T-helper 17 cell (primary cell): ENCODE measurements around the gene RNF166. TPM values are rescaled to one million over a fixed set of nuclear protein-coding genes. Genes with fewer than 3 reads are reported as not detected.

Experiments
- ATAC-seq: fragments of 150-1000 bp; cut with Tn5 transposase; 2 replicates; pipeline ENCODE4 v1.10.0; 2021; ENCODE audit warnings: mild to moderate bottlenecking, moderate library complexity
- DNase-seq, 3 donors: peaks; one replicate each; pipeline versions ENCODE4 v3.0.0 to v3.0.0-alpha.2; 2020 to 2021
- H3K9me3 ChIP-seq: one replicate; pipeline ENCODE4 v1.7.0; 2013; ENCODE audit warnings: low read length, mild to moderate bottlenecking; ENCODE audit not compliant: control insufficient read depth, poor library complexity, severe bottlenecking
- H3K27ac Mint-ChIP-seq: one replicate; pipeline ENCODE4 v1.8.0; 2022; ENCODE audit warnings: mild to moderate bottlenecking, moderate library complexity, mixed read lengths
- H3K27me3 Mint-ChIP-seq: one replicate; pipeline ENCODE4 v1.8.0; 2022; ENCODE audit warnings: mixed read lengths
- H3K36me3 Mint-ChIP-seq: one replicate; pipeline ENCODE4 v1.8.0; 2022; ENCODE audit warnings: low read depth, mixed read lengths
- H3K4me1 Mint-ChIP-seq: one replicate; pipeline ENCODE4 v1.8.0; 2022; ENCODE audit warnings: mild to moderate bottlenecking, mixed read lengths
- H3K4me3 Mint-ChIP-seq: one replicate; pipeline ENCODE4 v1.8.0; 2022; ENCODE audit warnings: mild to moderate bottlenecking, moderate library complexity, mixed read lengths
- total RNA-seq, 4 donors: library from RNA in 2 of 4; stranded (reverse) in 2 of 4; gene quantifications; one replicate each; pipeline ENCODE4 v1.2.3 and lab custom pipeline; 2022 to 2026

The RNF166 gene
- total RNA-seq, 2 donors from 2014 or later: 235 to 398 TPM

GRCh38 chr16:88725609-88726407, 19.6 kb upstream of the RNF166 start:
- H3K4me1 Mint-ChIP-seq: peaks cover 2% of the 10 kb centered on the region
- H3K9me3 ChIP-seq: no peaks in the 10 kb centered on the region
- no peaks in the 10 kb centered on the region for H3K27me3 Mint-ChIP-seq
- H3K36me3 Mint-ChIP-seq: peaks cover 2% of the 10 kb centered on the region
- no peak overlapping the region for H3K27ac Mint-ChIP-seq
- DNase-seq: no peak
- H3K4me3 Mint-ChIP-seq: no peak overlapping the region
- ATAC-seq: no peak

DNA sequence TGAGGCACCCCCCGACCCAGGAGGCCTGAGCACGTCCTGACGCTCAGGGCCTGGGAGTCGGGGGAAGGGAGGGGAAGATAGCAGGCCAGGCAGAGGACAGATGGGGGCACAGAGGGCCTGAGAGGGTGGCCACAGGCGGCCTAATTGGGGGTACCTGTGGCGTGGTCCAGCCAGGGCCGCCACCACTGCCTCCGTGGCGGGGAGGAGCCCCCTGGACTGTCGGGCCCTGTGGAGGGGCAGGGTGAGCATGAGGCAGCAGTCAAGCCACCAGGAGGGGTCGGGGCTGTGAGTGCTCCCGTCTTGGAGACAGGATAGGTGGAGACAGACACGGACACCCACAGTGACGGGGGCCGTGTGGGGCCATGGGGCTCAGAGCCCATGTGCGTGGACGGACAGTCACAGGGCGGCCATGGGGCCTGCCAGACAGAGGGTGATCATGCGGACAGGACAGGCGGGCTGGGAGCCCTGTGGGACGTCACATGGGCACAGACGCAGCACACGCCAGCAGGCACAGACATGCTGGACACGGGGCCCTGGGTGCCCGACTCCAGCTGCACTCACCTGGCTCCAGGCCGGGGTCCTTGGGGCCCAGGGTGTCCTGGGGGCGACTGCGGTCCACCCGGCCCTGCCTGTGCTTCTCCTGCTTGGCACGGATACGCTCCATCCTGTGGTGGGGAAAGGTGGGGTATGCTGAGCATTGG, 18.8 kb upstream of the RNF166 start:
- Mint-ChIP-seq H3K27me3 (no peaks in the 10 kb centered on the region), H3K27ac (no peak overlapping the region), H3K4me3 (no peak overlapping the region), H3K36me3 (peaks cover 2% of the 10 kb centered on the region), H3K4me1 (peaks cover 2% of the 10 kb centered on the region)
- H3K9me3 ChIP-seq: no peaks in the 10 kb centered on the region
- ATAC-seq: no peak
- no peak for DNase-seq

DNA sequence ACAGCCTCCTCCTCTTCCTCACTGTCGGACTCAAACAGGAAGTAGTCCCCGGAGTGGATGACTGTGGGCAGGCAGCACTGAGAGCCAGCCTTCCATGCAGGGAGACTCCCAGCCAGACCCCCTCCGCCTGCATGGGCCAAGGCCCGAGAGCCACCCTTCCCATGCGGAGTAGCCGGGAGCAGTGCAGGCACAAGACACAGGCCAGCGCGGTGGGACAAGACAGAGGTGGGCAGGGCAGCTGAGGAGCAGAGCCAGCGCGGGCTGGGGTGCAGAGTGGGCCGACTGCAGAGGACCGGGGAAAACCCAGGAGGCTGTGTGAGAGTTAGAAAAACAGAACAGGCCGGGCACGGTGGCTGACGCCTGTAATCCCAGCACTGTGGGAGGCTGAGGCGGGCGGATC, 17.7 kb upstream of the RNF166 start:
- Mint-ChIP-seq H3K27me3 (no peaks in the 10 kb centered on the region), H3K27ac (no peak overlapping the region), H3K4me3 (no peak overlapping the region), H3K36me3 (no peaks in the 10 kb centered on the region), H3K4me1 (no peaks in the 10 kb centered on the region)
- DNase-seq: no peak
- ATAC-seq: no peak
- H3K9me3 ChIP-seq: no peaks in the 10 kb centered on the region

DNA sequence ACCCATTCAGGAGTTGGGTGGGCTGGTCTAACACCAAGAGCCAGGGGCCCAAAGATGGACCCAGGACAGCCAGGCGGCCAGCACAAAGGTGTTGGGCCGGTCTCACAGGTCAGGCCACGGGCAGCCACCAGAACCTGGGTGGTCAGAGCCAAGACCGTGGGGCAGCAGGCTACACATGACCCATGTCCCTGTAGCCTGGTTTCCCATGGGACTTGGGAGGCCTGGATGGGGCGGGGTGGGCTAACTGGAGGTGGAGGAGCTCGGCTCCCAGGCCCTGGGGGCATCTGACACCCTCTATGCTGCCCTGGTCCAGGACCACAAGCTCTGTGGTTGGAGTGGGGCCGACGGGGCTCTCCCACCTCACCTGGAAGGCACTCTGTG, 17.3 kb upstream of the RNF166 start:
- H3K27ac Mint-ChIP-seq: no peak overlapping the region
- H3K36me3 Mint-ChIP-seq: no peaks in the 10 kb centered on the region
- no peak for DNase-seq
- no peak for ATAC-seq
- no peaks in the 10 kb centered on the region for H3K4me1 Mint-ChIP-seq
- H3K9me3 ChIP-seq: no peaks in the 10 kb centered on the region
- no peak overlapping the region for H3K4me3 Mint-ChIP-seq
- H3K27me3 Mint-ChIP-seq: no peaks in the 10 kb centered on the region

DNA sequence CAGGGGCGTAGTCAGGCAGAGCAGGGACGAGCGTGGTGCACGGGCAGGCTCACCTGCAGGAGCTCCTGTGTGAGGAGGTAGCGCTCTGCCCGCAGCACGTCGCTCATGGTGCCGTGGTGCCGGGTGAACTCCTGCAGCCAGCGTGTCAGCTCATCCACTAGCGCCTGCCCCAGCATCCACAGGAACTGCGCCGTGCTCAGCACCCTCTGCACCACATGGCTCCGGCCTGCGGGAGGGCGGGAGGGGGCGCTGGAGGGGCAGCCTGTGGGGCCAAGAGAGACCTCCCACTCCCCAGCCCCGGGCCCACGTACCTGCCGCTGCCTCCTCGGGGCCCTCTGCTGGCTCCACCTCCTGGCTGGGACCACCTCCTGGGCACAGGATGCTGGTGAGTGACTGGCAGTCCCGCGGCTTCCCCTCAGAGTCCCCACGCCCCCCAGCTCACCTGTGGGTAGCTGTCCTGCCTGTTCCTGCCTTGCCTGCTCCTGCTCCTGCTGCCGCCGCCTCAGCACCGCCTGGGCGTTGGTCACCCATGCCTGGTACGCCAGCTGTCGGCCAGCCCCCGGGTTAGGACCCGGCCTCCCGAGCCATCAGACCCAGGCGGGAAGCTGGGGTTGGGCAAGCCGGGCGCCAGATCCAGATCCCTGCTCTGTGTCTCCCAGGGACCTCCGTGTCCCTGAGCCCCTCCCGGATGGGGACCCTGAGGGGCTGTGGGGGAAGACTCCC, 16.7 kb upstream of the RNF166 start:
- Mint-ChIP-seq H3K4me1 (peaks cover under 1% of the 10 kb centered on the region), H3K27ac (no peak overlapping the region), H3K36me3 (no peaks in the 10 kb centered on the region), H3K4me3 (no peak overlapping the region), H3K27me3 (no peaks in the 10 kb centered on the region)
- no peaks in the 10 kb centered on the region for H3K9me3 ChIP-seq
- ATAC-seq (no peak), DNase-seq (no peak)

- no peaks in the 10 kb centered on the region for H3K27me3 Mint-ChIP-seq
- no peaks in the 10 kb centered on the region for H3K36me3 Mint-ChIP-seq
- DNase-seq: no peak
- ATAC-seq: no peak
- no peaks in the 10 kb centered on the region for H3K9me3 ChIP-seq
- H3K4me3 Mint-ChIP-seq: no peak overlapping the region
- H3K27ac Mint-ChIP-seq: no peak overlapping the region
- H3K4me1 Mint-ChIP-seq: peaks cover 3% of the 10 kb centered on the region
Observed at GRCh38 chr16:88721815-88722755, 15.9 kb upstream of the RNF166 start.

- no peaks in the 10 kb centered on the region for H3K27me3 Mint-ChIP-seq
- no peaks in the 10 kb centered on the region for H3K9me3 ChIP-seq
- H3K4me1 Mint-ChIP-seq: peaks cover 3% of the 10 kb centered on the region
- no peak for ATAC-seq
- H3K27ac Mint-ChIP-seq: no peak overlapping the region
- H3K4me3 Mint-ChIP-seq: no peak overlapping the region
- no peak for DNase-seq
- H3K36me3 Mint-ChIP-seq: no peaks in the 10 kb centered on the region
Observed at GRCh38 chr16:88721236-88721635, 15.0 kb upstream of the RNF166 start.

DNA sequence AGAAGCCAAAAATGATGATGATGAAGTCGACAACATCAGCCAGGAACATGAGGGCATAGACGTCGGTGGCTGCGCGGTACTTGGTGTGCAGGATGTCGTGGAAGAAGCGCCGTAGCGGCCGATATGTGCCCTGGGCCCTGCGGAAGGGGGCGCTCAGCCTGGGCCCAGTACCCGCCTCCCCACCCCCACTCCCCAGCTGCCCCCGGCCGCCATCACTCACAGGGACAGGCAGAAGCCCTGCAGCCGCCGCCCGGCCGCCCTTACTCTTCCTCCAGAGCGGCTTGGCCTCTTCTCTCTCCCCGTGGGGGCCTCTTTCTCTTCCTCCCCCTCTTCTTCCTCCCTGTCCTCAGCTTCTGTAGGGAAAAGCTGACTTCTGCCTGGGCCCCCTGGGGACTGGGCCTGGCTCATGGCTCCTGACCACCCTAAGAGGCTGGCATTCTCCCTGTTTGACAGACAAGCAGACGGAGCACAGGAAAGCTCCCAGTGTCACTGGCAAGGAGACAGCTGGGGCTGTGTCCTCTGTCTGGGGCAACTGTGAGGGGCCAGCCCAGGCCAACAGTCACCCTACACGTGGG, 14.3 kb upstream of the RNF166 start:
- peak overlapping the region; percentile 27 for H3K27ac Mint-ChIP-seq
- H3K4me1 Mint-ChIP-seq: peaks cover 3% of the 10 kb centered on the region
- no peak for DNase-seq
- H3K4me3 Mint-ChIP-seq: no peak overlapping the region
- ATAC-seq: no peak
- H3K9me3 ChIP-seq: no peaks in the 10 kb centered on the region
- H3K36me3 Mint-ChIP-seq: no peaks in the 10 kb centered on the region
- H3K27me3 Mint-ChIP-seq: no peaks in the 10 kb centered on the region

GRCh38 chr16:88719933-88720296, 13.7 kb upstream of the RNF166 start:
- no peak overlapping the region for H3K27ac Mint-ChIP-seq
- H3K4me3 Mint-ChIP-seq: no peak overlapping the region
- no peaks in the 10 kb centered on the region for H3K9me3 ChIP-seq
- no peaks in the 10 kb centered on the region for H3K27me3 Mint-ChIP-seq
- no peaks in the 10 kb centered on the region for H3K36me3 Mint-ChIP-seq
- no peak for ATAC-seq
- H3K4me1 Mint-ChIP-seq: peaks cover 3% of the 10 kb centered on the region
- no peak for DNase-seq

DNA sequence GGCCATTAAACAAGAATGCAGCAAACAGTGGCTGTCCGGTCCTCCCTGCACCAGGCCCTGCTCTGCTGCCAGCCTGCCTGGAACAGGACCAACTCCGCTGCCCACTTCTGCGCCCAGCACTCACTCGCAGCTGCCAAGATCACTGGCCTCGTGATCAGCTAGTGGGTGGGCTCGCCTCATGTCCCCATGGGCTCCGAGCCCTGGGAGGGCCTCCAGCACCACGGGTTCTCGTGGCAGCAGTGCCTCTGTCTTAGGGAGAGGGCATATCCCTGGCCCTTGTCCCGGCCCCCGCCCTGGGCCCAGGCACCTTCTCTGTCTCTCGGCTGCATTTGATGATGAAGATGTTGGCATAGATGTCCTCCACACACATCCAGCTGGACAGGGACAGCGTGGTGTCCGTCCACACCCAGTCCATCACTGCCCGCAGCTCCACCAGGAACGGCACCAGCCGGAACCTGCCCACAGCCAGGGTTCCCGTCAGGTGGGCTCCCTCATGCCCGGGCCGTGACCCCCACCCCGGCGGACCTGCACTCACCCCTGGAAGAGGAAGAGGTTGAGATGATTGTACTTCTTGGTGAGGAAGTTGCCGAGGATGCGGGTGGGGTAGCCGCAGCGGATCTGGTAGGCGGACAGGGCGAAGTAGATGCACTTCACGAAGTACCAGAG, 13.2 kb upstream of the RNF166 start:
- Mint-ChIP-seq H3K36me3 (no peaks in the 10 kb centered on the region), H3K4me1 (peaks cover 3% of the 10 kb centered on the region), H3K4me3 (no peak overlapping the region), H3K27me3 (no peaks in the 10 kb centered on the region), H3K27ac (peak overlapping the region; percentile 43)
- no peaks in the 10 kb centered on the region for H3K9me3 ChIP-seq
- no peak for DNase-seq
- ATAC-seq: no peak

DNA sequence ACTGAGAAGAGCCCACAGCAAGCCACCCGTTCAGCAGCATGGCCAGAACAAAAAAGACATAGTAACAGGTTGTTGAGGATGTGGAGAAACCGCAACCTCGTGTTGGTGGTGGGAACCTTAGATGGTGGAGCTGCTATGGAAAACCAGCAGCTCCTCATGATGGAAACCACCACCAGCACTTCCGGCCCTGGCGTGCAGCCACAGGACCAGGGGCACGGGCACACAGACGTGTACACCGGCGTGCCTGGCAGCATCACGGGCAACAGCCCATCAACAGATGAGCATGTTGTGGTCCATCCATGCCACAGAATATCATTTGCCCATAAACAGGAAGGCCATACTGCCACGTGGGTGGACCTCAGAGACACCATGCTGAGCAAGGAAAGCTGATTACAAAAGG, 12.0 kb upstream of the RNF166 start:
- no peaks in the 10 kb centered on the region for H3K27me3 Mint-ChIP-seq
- no peak for DNase-seq

GRCh38 chr16:88716601-88717001, 10.4 kb upstream of the RNF166 start:
- no peaks in the 10 kb centered on the region for H3K27me3 Mint-ChIP-seq
- no peak for DNase-seq
- ATAC-seq: no peak
- H3K9me3 ChIP-seq: no peaks in the 10 kb centered on the region
- H3K4me1 Mint-ChIP-seq: peaks cover 6% of the 10 kb centered on the region
- no peak overlapping the region for H3K27ac Mint-ChIP-seq
- no peaks in the 10 kb centered on the region for H3K36me3 Mint-ChIP-seq
- no peak overlapping the region for H3K4me3 Mint-ChIP-seq

More for the DNA sequence above, 12.0 kb upstream of the RNF166 start:
- H3K27ac Mint-ChIP-seq: no peak overlapping the region
- no peaks in the 10 kb centered on the region for H3K36me3 Mint-ChIP-seq
- peaks cover 3% of the 10 kb centered on the region for H3K4me1 Mint-ChIP-seq
- ATAC-seq: peak; percentile 40
- H3K4me3 Mint-ChIP-seq: no peak overlapping the region
- H3K9me3 ChIP-seq: no peaks in the 10 kb centered on the region
